ENCODE data around the gene CGB5.
"Not testable (repeated sequence)": the region's sequence is repeated elsewhere in the genome, so short reads cannot be mapped to it uniquely, and the experiment has no call there.

DNA sequence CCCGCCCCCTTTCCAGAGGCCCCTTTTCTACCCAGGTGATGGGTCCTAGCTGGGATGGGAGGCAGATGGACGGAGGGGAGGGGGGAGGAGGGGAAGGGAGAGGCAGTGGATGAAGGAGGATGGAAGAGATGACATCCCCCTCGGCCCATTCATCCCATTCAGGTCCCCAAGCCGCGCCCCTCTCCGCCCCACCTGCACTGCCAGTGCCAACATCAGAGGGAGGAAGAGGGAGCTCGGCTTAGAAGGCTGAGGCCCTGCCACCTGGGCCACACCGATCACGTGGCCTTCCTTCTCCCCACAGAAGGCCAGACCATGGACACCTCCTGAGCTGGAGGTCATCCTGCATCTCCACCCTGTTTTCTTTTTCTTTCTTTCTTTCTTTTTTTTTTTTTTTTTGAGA, 15.0 kb upstream of the CGB5 start:
- TF ChIP-seq, protein P1, sequence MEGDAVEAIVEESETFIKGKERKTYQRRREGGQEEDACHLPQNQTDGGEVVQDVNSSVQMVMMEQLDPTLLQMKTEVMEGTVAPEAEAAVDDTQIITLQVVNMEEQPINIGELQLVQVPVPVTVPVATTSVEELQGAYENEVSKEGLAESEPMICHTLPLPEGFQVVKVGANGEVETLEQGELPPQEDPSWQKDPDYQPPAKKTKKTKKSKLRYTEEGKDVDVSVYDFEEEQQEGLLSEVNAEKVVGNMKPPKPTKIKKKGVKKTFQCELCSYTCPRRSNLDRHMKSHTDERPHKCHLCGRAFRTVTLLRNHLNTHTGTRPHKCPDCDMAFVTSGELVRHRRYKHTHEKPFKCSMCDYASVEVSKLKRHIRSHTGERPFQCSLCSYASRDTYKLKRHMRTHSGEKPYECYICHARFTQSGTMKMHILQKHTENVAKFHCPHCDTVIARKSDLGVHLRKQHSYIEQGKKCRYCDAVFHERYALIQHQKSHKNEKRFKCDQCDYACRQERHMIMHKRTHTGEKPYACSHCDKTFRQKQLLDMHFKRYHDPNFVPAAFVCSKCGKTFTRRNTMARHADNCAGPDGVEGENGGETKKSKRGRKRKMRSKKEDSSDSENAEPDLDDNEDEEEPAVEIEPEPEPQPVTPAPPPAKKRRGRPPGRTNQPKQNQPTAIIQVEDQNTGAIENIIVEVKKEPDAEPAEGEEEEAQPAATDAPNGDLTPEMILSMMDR (IDR thresholded peaks at IDR 0.05; ENCODE audit: low read depth, low read length, poor library complexity, severe bottlenecking) = not testable (repeated sequence)
- TF ChIP-seq EZH2phosphoT487 (IDR thresholded peaks at IDR 0.05; ENCODE audit: borderline replicate concordance, low read length) = not testable (repeated sequence)

All from DOHH2 (cell line).